BJ (cell line): ENCODE data around the gene ARL4D. TPM values are rescaled to one million over a fixed set of nuclear protein-coding genes. Genes with fewer than 3 reads are reported as not detected.
"Not testable (repeated sequence)": the region's sequence is repeated elsewhere in the genome, so short reads cannot be mapped to it uniquely, and the experiment has no call there.

ENCODE experiments used
- CTCF ChIA-PET: fragments of 350-600 bp; formaldehyde crosslinking; extraction: SDS; loops from one replicate; lab custom pipeline; 2021; ENCODE audit warnings: antibody characterized with exemption, inconsistent platforms; lab: Yijun Ruan, JAX
- POLR2A ChIA-PET: fragments of 300-600 bp; sonication (Branson Sonifier 250); formaldehyde crosslinking; extraction: SDS; loops from one replicate; lab custom pipeline; 2021; ENCODE audit warnings: antibody characterized with exemption; lab: Charles Lee
- DNase-seq: peaks from one replicate; pipeline ENCODE4 v3.0.0-alpha.2; 2011; ENCODE audit warnings: low read depth
- H3K27me3 ChIP-seq: 2 replicates; pipeline ENCODE4 v1.6.0; 2011; ENCODE audit warnings: low read length; ENCODE audit not compliant: control insufficient read depth, insufficient read depth
- H3K36me3 ChIP-seq: 2 replicates; pipeline ENCODE4 v1.5.1; 2011; ENCODE audit warnings: low read length; ENCODE audit not compliant: control insufficient read depth, insufficient read depth
- H3K4me3 ChIP-seq: 2 replicates; pipeline ENCODE4 v1.5.1; 2011; ENCODE audit warnings: low read depth, mild to moderate bottlenecking, control low read depth, low read length
- CTCF ChIP-seq: IDR thresholded peaks from 2 replicates; pipeline ENCODE4 v1.5.1; 2011; ENCODE audit warnings: low read depth, mild to moderate bottlenecking, control low read depth, inconsistent platforms, low read length, moderate library complexity; ENCODE audit not compliant: insufficient read depth
- polyA plus RNA-seq: library from polyadenylated mRNA; depleted of rRNA; stranded (reverse); fragments of >200 nt; gene quantifications from 2 replicates; pipeline ENCODE4 v1.2.3, GENCODE V29; 2011

ARL4D gene
- polyA plus RNA-seq, 1 experiment, result 33.8 TPM

GRCh38 chr17:43363926-43364285 lies 34.9 kb upstream of the ARL4D start:
- H3K27me3 ChIP-seq, result no peaks in the 10 kb centered on the region
- no peaks in the 10 kb centered on the region for H3K36me3 ChIP-seq
- no peak for DNase-seq
- ChIA-PET POLR2A (no interaction called here), CTCF (no interaction called here)
- no peak overlapping the region for H3K4me3 ChIP-seq
- no peak for TF ChIP-seq CTCF

GRCh38 chr17:43365356-43365755 lies 33.4 kb upstream of the ARL4D start:
- Histone ChIP-seq H3K4me3 (no peak overlapping the region), H3K36me3 (no peaks in the 10 kb centered on the region), H3K27me3 (no peaks in the 10 kb centered on the region)
- peak; percentile 26; the same call in 1 of the 2 replicates for TF ChIP-seq CTCF
- no peak for DNase-seq
- ChIA-PET CTCF (no interaction called here), POLR2A (no interaction called here)

- CTCF ChIA-PET, POLR2A ChIA-PET, H3K27me3 ChIP-seq, DNase-seq, H3K36me3 ChIP-seq, H3K4me3 ChIP-seq: not testable (repeated sequence)
These were observed 32.9 kb upstream of the ARL4D start for GRCh38 chr17:43365921-43366320.

- H3K27me3 ChIP-seq, result no peaks in the 10 kb centered on the region
- H3K4me3 ChIP-seq, result no peak overlapping the region
- TF ChIP-seq CTCF, result no peak
- DNase-seq, result no peak
- ChIA-PET POLR2A (interaction anchor here (0.6 to 2.4 kb wide), 14 partner anchors 10 to 343 kb away, joined by 3 to 33 read pairs (median 6); partner anchors contain the start of genes ARL4D and DHX8), CTCF (interaction anchor here (1.2 to 1.9 kb wide), 4 partner anchors 10 to 114 kb away, joined by 3 to 14 read pairs (median 6); no protein-coding TSS in a partner anchor)
- no peaks in the 10 kb centered on the region for H3K36me3 ChIP-seq
These were observed 31.7 kb upstream of the ARL4D start for GRCh38 chr17:43366891-43367736.

GRCh38 chr17:43367737-43368242 lies 31.0 kb upstream of the ARL4D start:
- ChIA-PET POLR2A (interaction anchor here (0.6 to 2.4 kb wide), 19 partner anchors 7 to 344 kb away, joined by 3 to 33 read pairs (median 4); partner anchors contain the start of genes ARL4D and DHX8), CTCF (interaction anchor here (1.2 to 2.4 kb wide), 6 partner anchors 10 to 116 kb away, joined by 3 to 22 read pairs (median 10); partner anchors contain the start of gene DHX8)
- no peak for TF ChIP-seq CTCF
- H3K27me3 ChIP-seq, result no peaks in the 10 kb centered on the region
- H3K4me3 ChIP-seq, result peak overlapping the region; percentile 38
- peak; percentile 51 for DNase-seq
- no peaks in the 10 kb centered on the region for H3K36me3 ChIP-seq
